Heart left ventricle (tissue), 16 donors: ENCODE results near the gene CBX4. TPM values are rescaled to one million over a fixed set of nuclear protein-coding genes. Genes with fewer than 3 reads are reported as not detected.

ENCODE experiments used
- ATAC-seq, 4 donors: fragments of 200-7000 bp; cut with Tn5 transposase; one replicate each; pipeline ENCODE4 v1.9.1; 2020 to 2022; ENCODE audit warnings: moderate library complexity in 4 of 4, mild to moderate bottlenecking in 3 of 4, moderate number of reproducible peaks in 1 of 4
- DNase-seq, 5 donors: peaks; one replicate each; pipeline ENCODE4 v3.0.0-alpha.2; 2020
- H3K27ac ChIP-seq, 12 donors: fragments of 200-600 bp; sonication (generic) in 4 of 12; one replicate each; pipeline versions ENCODE4 v1.5.0 to v1.8.0; 2016 to 2022; ENCODE audit warnings: mild to moderate bottlenecking in 2 of 12
- H3K27me3 ChIP-seq, 9 donors: fragments of 200-600 bp; sonication (generic) in 2 of 9; one replicate each; pipeline versions ENCODE4 v1.5.1 to v1.8.0; 2016 to 2022; ENCODE audit warnings: mild to moderate bottlenecking in 3 of 9
- H3K36me3 ChIP-seq, 9 donors: fragments of 200-600 bp; sonication (generic) in 2 of 9; one replicate each; pipeline versions ENCODE4 v1.5.0 to v1.8.0; 2018 to 2022; ENCODE audit warnings: mild to moderate bottlenecking in 2 of 9
- H3K4me1 ChIP-seq, 12 donors: fragments of 200-600 bp; sonication (generic) in 4 of 12; one replicate each; pipeline versions ENCODE4 v1.5.0 to v1.8.0; 2016 to 2022; ENCODE audit warnings: mild to moderate bottlenecking in 3 of 12
- H3K4me3 ChIP-seq, 12 donors: fragments of 200-600 bp; sonication (generic) in 4 of 12; one replicate each; pipeline versions ENCODE4 v1.5.0 to v1.8.0; 2017 to 2022; ENCODE audit warnings: mild to moderate bottlenecking in 9 of 12, moderate library complexity in 4 of 12
- H3K9me3 ChIP-seq, 12 donors: fragments of 200-600 bp; sonication (generic) in 4 of 12; one replicate each; pipeline versions ENCODE4 v1.5.0 to v1.8.0; 2016 to 2022; ENCODE audit warnings: mild to moderate bottlenecking in 1 of 12
- CTCF ChIP-seq, 12 donors: fragments of 200-600 bp; sonication (generic) in 4 of 12; IDR thresholded peaks; one replicate each; pipeline versions ENCODE4 v1.5.0 to v1.8.0; 2018 to 2022; ENCODE audit warnings: antibody characterized with exemption in 12 of 12, mild to moderate bottlenecking in 5 of 12
- POLR2A ChIP-seq, 2 donors: fragments of 450-650 bp; IDR thresholded peaks; one replicate each; pipeline ENCODE4 v1.6.1; 2017; ENCODE audit warnings: antibody characterized with exemption in 2 of 2, mild to moderate bottlenecking in 2 of 2, moderate library complexity in 2 of 2
- WGBS, 4 donors: extraction: QIAGEN DNeasy Blood & Tissue Kit in 2 of 4; methylation state at CpG; one replicate each; pipeline versions ENCODE4 v1.1.5 to v1.1.7; 2013 to 2018; 5-methylcytosine and 5-hydroxymethylcytosine counted together
- intact Hi-C, 10 donors: fragments of 100-400 bp; cut with DNase I; formaldehyde crosslinking; loops; one replicate each; pipeline versions ENCODE4 v1.11.1 to v1.14.2; 2022
- polyA plus RNA-seq, 2 donors: library from polyadenylated mRNA; stranded (reverse); fragments of 200-250 nt; gene quantifications; one replicate each; pipeline ENCODE4 v1.2.3, GENCODE V29; 2013
- total RNA-seq, 9 donors: library from RNA; depleted of rRNA in 2 of 9; stranded (reverse); fragments of >200 nt in 2 of 9; fragmentation: NEBNext Ultra II Directional in 3 of 9; extraction: Animal tissue kit (Norgen Biotek cat#: 25700) in 3 of 9; gene quantifications; one replicate each; pipeline versions ENCODE4 v1.1.0 to v1.2.4, GENCODE V29; 2016 to 2023
- donor health status: ischemic (EF 13 %, LVEDD 7.1; RV severe dilation, severe dysfunction).
- donor health status: healthy with polysubstance abuse.
- donor health status: DM: no; HTN: yes; CAD: no.
- donor health status: DM: no; HTN: no; CAD: no.
- donor health status: ischemic (EF 25% LVEDD 6.9; RV normal size, moderate dysfunction).
- donor health status: ischemic (EF 25% LVEDD 5.7; RV mildly dilated, moderate dysfunction).
- donor health status: healthy.
- donor health status: DM: yes; HTN: yes; CAD: no.
- donor health status: ischemic (EF 35%, LVEDD 5.7; RV mildly dilated, moderate dysfunction).
- donor health status: nonischemic (EF 11% LVEDD 7.7; RV severe dilation, severe dysfunction).
- donor health status: DM: yes; HTN: yes; CAD: no.
- donor health status: PGD.
- donor health status: ischemic (EF 29% LVEDD 5.4; RV normal size, mild dysfunction).
- donor health status: nonischemic (EF 23%, LVEDD 6.1; RV moderate dilation, normal function).

The CBX4 gene
- total and polyA plus RNA-seq, 11 donors, result 10.9 to 41.1 (median 26.8) TPM

GRCh38 chr17:79819085-79819484 lies 20.2 kb downstream of the CBX4 start:
- WGBS, 4 donors, result 52 to 71% (median 60%) methylated on average over 5 of the region's 5 CpGs
- no peaks in the 10 kb centered on the region for H3K36me3 ChIP-seq
- peaks cover 11 to 43% (median 26%) of the 10 kb centered on the region in 9 donors for H3K27me3 ChIP-seq
- H3K27ac ChIP-seq, result peak overlapping the region in 7 of 12 donors; percentile 34 to 68 (median 64)
- TF ChIP-seq CTCF (IDR thresholded peaks at IDR 0.05) (no peak), POLR2A (IDR thresholded peaks at IDR 0.05) (no peak)
- DNase-seq (no peak), ATAC-seq (no peak)
- no peak overlapping the region for H3K4me3 ChIP-seq
- intact Hi-C loops, result loop anchor here in 1 of 10 donors (5.0 kb wide), 1 partner anchor 53 kb away; no protein-coding TSS in a partner anchor
- H3K9me3 ChIP-seq, result no peaks in the 10 kb centered on the region
- peaks cover 4 to 39% (median 16%) of the 10 kb centered on the region in 12 donors for H3K4me1 ChIP-seq

DNA sequence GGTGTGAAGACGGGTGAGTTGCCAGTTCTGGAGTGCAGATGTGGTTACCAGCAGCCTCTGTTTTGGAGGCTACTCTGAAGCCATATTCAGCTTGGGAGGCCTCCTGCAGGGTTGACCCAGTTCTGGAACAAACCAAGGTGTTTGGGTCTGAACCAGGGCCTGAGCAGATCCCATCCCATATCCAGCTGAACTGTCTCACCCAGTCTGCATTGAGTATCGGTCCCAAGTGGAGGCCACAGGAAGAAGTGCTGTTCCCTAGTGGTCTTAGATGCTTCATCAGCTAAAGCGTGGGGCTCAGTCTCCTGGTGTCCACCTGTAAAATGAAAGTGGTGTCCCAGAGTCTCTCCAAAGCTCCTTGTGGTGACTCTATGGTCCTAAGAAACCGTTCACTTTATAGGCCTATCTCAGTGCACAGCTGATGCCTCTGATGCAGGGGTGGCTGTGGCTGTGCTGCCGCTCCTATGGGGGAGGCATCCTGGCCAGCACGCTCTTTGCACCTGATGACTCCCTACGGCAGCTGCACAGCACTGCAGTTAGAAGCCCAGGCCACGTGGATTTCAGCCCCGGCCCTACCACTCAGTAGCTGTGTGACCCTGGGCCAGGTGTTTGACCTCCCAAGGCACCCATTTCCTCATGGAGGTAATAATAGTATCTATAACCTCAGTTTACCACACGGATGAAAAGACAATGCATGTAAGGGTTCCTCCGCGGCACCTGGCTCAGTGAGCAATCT lies 21.0 kb downstream of the CBX4 start:
- WGBS, 4 donors, result 89 to 94% (median 91%) methylated on average over 12 of the region's 12 CpGs
- Histone ChIP-seq H3K27me3 (peaks cover 19 to 48% (median 32%) of the 10 kb centered on the region in 9 donors), H3K4me3 (no peak overlapping the region), H3K36me3 (no peaks in the 10 kb centered on the region), H3K27ac (no peak overlapping the region), H3K4me1 (peaks cover 4 to 43% (median 19%) of the 10 kb centered on the region in 12 donors), H3K9me3 (no peaks in the 10 kb centered on the region)
- DNase-seq, result no peak
- no peak for ATAC-seq
- intact Hi-C loops, result loop anchor here in 1 of 10 donors (5.0 kb wide), 1 partner anchor 54 kb away; no protein-coding TSS in a partner anchor
- no peak for TF ChIP-seq POLR2A (IDR thresholded peaks at IDR 0.05)
- no peak for TF ChIP-seq CTCF (IDR thresholded peaks at IDR 0.05)

- no peaks in the 10 kb centered on the region for H3K36me3 ChIP-seq
- peaks cover 4 to 65% (median 38%) of the 10 kb centered on the region in 12 donors for H3K4me1 ChIP-seq
- WGBS, 4 donors, result 57 to 83% (median 68%) methylated on average over 20 to 41 of the region's 41 CpGs
- H3K9me3 ChIP-seq, result no peaks in the 10 kb centered on the region
- H3K27me3 ChIP-seq, result peaks cover 42 to 70% (median 53%) of the 10 kb centered on the region in 9 donors
- intact Hi-C loops, result loop anchor here in 1 of 10 donors (5.0 kb wide), 1 partner anchor 56 kb away; no protein-coding TSS in a partner anchor
- no peak overlapping the region for H3K4me3 ChIP-seq
- no peak for DNase-seq
- no peak for TF ChIP-seq POLR2A (IDR thresholded peaks at IDR 0.05)
- no peak for TF ChIP-seq CTCF (IDR thresholded peaks at IDR 0.05)
- H3K27ac ChIP-seq, result no peak overlapping the region
- ATAC-seq, result no peak
Measured at GRCh38 chr17:79815836-79816461, 23.3 kb downstream of the CBX4 start.
